ENCODE measurements around the gene MIEN1.
A peak's percentile ranks its signal among the peaks of the same experiment; 100 is the strongest.
"Not testable (repeated sequence)": the region's sequence is repeated elsewhere in the genome, so short reads cannot be mapped to it uniquely, and the experiment has no call there.

Gene MIEN1

GRCh38 chr17:39755554-39756379 is 25.4 kb upstream of the MIEN1 start:
- no peak for DNase-seq

GRCh38 chr17:39754958-39755553 is 24.7 kb upstream of the MIEN1 start:
- DNase-seq, result peak; percentile 8

GRCh38 chr17:39754161-39754957 is 24.0 kb upstream of the MIEN1 start:
- DNase-seq, result peak; percentile 98

- peak; percentile 56 for DNase-seq
Measured at GRCh38 chr17:39753514-39754160, 23.3 kb upstream of the MIEN1 start.

- no peak for DNase-seq
Measured at GRCh38 chr17:39752241-39752881, 22.0 kb upstream of the MIEN1 start.

- DNase-seq, result no peak
Measured at GRCh38 chr17:39751637-39752036, 21.3 kb upstream of the MIEN1 start.

- DNase-seq, result no peak
Measured at GRCh38 chr17:39751016-39751543, 20.7 kb upstream of the MIEN1 start.

GRCh38 chr17:39750131-39751015 is 20.0 kb upstream of the MIEN1 start:
- no peak for DNase-seq

- DNase-seq, result not testable (repeated sequence)
Measured at GRCh38 chr17:39748444-39749034, 18.2 kb upstream of the MIEN1 start.

- no peak for DNase-seq
Measured at GRCh38 chr17:39747745-39748144, 17.4 kb upstream of the MIEN1 start.

GRCh38 chr17:39746145-39746461 is 15.8 kb upstream of the MIEN1 start:
- no peak for DNase-seq

- no peak for DNase-seq
Measured at GRCh38 chr17:39745335-39746144, 15.2 kb upstream of the MIEN1 start.

- DNase-seq, result no peak
Measured at GRCh38 chr17:39744836-39745215, 14.5 kb upstream of the MIEN1 start.

- no peak for DNase-seq
Measured at GRCh38 chr17:39744075-39744835, 13.9 kb upstream of the MIEN1 start.

- no peak for DNase-seq
Measured at GRCh38 chr17:39742856-39743436, 12.6 kb upstream of the MIEN1 start.

GRCh38 chr17:39742126-39742855 is 12.0 kb upstream of the MIEN1 start:
- no peak for DNase-seq

GRCh38 chr17:39740357-39741111 is 10.2 kb upstream of the MIEN1 start:
- DNase-seq, result no peak
